ENCODE data around the gene COA8.

GRCh38 chr14:103628684-103629502 is 66.1 kb downstream of the COA8 start, which contains the start of gene KLC1:
- TF ChIP-seq, protein P1, sequence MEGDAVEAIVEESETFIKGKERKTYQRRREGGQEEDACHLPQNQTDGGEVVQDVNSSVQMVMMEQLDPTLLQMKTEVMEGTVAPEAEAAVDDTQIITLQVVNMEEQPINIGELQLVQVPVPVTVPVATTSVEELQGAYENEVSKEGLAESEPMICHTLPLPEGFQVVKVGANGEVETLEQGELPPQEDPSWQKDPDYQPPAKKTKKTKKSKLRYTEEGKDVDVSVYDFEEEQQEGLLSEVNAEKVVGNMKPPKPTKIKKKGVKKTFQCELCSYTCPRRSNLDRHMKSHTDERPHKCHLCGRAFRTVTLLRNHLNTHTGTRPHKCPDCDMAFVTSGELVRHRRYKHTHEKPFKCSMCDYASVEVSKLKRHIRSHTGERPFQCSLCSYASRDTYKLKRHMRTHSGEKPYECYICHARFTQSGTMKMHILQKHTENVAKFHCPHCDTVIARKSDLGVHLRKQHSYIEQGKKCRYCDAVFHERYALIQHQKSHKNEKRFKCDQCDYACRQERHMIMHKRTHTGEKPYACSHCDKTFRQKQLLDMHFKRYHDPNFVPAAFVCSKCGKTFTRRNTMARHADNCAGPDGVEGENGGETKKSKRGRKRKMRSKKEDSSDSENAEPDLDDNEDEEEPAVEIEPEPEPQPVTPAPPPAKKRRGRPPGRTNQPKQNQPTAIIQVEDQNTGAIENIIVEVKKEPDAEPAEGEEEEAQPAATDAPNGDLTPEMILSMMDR (IDR thresholded peaks at IDR 0.05), result no peak
- peak; percentile 81 to 83 for TF ChIP-seq POLR2A (IDR thresholded peaks at IDR 0.05)
